K562 (cell line): ENCODE measurements around the gene ADIPOR1. TPM values are rescaled to one million over a fixed set of nuclear protein-coding genes. Genes with fewer than 3 reads are reported as not detected.

ENCODE experiments used
- CBFA2T2 ChIP-seq: fragments of 450-650 bp; conservative IDR thresholded peaks from 2 replicates; pipeline ENCODE4 v1.6.1; 2017; ENCODE audit warnings: mild to moderate bottlenecking
- CC2D1A ChIP-seq: fragments of 450-650 bp; IDR thresholded peaks from 2 replicates; pipeline ENCODE4 v1.6.1; 2017; ENCODE audit warnings: mild to moderate bottlenecking
- CHD2 ChIP-seq: IDR thresholded peaks from 2 replicates; pipeline ENCODE4 v1.6.1; 2011; ENCODE audit warnings: low read depth, low read length
- HMG20B ChIP-seq: fragments of 250-450 bp; sonication (Bioruptor Pico); IDR thresholded peaks from 2 replicates; pipeline ENCODE4 v1.5.0; 2021; ENCODE audit warnings: mild to moderate bottlenecking
- MEIS2 ChIP-seq: fragments of 450-650 bp; IDR thresholded peaks from 2 replicates; pipeline ENCODE4 v1.6.1; 2014; ENCODE audit warnings: mild to moderate bottlenecking; ENCODE audit not compliant: partially characterized antibody
- NFE2 ChIP-seq: IDR thresholded peaks from 2 replicates; pipeline ENCODE4 v1.6.1; 2014; ENCODE audit warnings: antibody characterized with exemption, low read depth
- SUPT5H ChIP-seq: fragments of 450-650 bp; IDR thresholded peaks from 2 replicates; pipeline ENCODE4 v1.6.1; 2016
- TAF7 ChIP-seq: fragments of 450-650 bp; IDR thresholded peaks from 2 replicates; pipeline ENCODE4 v1.6.1; 2016; ENCODE audit warnings: missing genetic modification characterization, missing compliant biosample characterization
- TCF3 ChIP-seq: sonication (generic); formaldehyde crosslinking; IDR thresholded peaks from 2 replicates; pipeline ENCODE4 v1.4.0; 2020; ENCODE audit warnings: mild to moderate bottlenecking, missing genetic modification reagents
- ZFP1 ChIP-seq: fragments of 450-650 bp; formaldehyde crosslinking; IDR thresholded peaks from 2 replicates; pipeline ENCODE4 v1.4.0; 2020; ENCODE audit warnings: mild to moderate bottlenecking, mixed read lengths
- ZFX ChIP-seq: sonication (generic); formaldehyde crosslinking; IDR thresholded peaks from 2 replicates; pipeline ENCODE4 v1.8.0; 2022; ENCODE audit warnings: mild to moderate bottlenecking, missing genetic modification reagents, moderate library complexity
- ZNF12 ChIP-seq: sonication (generic); formaldehyde crosslinking; IDR thresholded peaks from 2 replicates; pipeline ENCODE4 v1.4.0; 2020; ENCODE audit warnings: mild to moderate bottlenecking, missing genetic modification reagents
- polyA plus RNA-seq, 8 experiments: library from polyadenylated mRNA; depleted of rRNA in 4 of 8; stranded (reverse) in 5 of 8; unstranded in 3 of 8; fragments of >200 nt; fragmentation: Nextera tagmentation in 2 of 8; fragmentation: Illumina TruSeq in 1 of 8; extraction: Ambion mirVana in 2 of 8; extraction: Trizol in 1 of 8; gene quantifications; 2 replicates each; pipeline versions ENCODE4 v1.2.1 to v1.2.3, GENCODE V29; 2011 to 2014; ENCODE audit warnings: inconsistent platforms in 1 of 8, missing spikeins in 1 of 8
- total RNA-seq, 7 experiments: library from RNA; depleted of rRNA in 6 of 7; stranded (reverse); fragments of >200 nt in 6 of 7; fragmentation: Illumina TruSeq in 2 of 7; extraction: Trizol in 2 of 7; gene quantifications; 2 replicates each; pipeline versions ENCODE4 v1.2.1 to v1.2.3, GENCODE V29; 2011 to 2021; ENCODE audit warnings: low replicate concordance in 1 of 7
- TF ChIP-seq, protein P1 (sequence below), 2 experiments: fragments of 450-650 bp in 1 of 2; IDR thresholded peaks; 2 replicates each; pipeline ENCODE4 v1.6.1; 2011 to 2017; ENCODE audit warnings: low read depth in 2 of 2, antibody characterized with exemption in 1 of 2, borderline replicate concordance in 1 of 2, low read length in 1 of 2, mild to moderate bottlenecking in 1 of 2, mixed read lengths in 1 of 2; ENCODE audit not compliant: control insufficient read depth in 1 of 2
- TF ChIP-seq, protein P2 (sequence below): fragments of 450-650 bp; formaldehyde crosslinking; IDR thresholded peaks from 2 replicates; pipeline ENCODE4 v1.4.0; 2020; ENCODE audit warnings: mild to moderate bottlenecking, mixed read lengths
- TF ChIP-seq, protein P3 (sequence below): fragments of 450-650 bp; IDR thresholded peaks from 2 replicates; pipeline ENCODE4 v1.6.1; 2014; ENCODE audit warnings: low read depth, mild to moderate bottlenecking, moderate library complexity, borderline replicate concordance
- TF ChIP-seq, protein P4 (sequence below): fragments of 250-450 bp; sonication (Bioruptor Pico); IDR thresholded peaks from 2 replicates; pipeline ENCODE4 v1.8.0; 2022; ENCODE audit warnings: moderate library complexity, mild to moderate bottlenecking, inconsistent platforms
- TF ChIP-seq, protein P5 (sequence below): fragments of 450-650 bp; IDR thresholded peaks from 2 replicates; pipeline ENCODE4 v1.6.1; 2016; ENCODE audit warnings: mild to moderate bottlenecking
- TF ChIP-seq, protein P6 (sequence below): fragments of 250-450 bp; sonication (Bioruptor Pico); IDR thresholded peaks from 2 replicates; pipeline ENCODE4 v1.8.0; 2021; ENCODE audit warnings: mild to moderate bottlenecking, moderate library complexity

The ADIPOR1 gene
- total and polyA plus RNA-seq, 9 of the 15 experiments (the other 6 are each of a cell fraction or from before 2014, with no cell fraction given) = 29.0 to 217 (median 100) TPM

DNA sequence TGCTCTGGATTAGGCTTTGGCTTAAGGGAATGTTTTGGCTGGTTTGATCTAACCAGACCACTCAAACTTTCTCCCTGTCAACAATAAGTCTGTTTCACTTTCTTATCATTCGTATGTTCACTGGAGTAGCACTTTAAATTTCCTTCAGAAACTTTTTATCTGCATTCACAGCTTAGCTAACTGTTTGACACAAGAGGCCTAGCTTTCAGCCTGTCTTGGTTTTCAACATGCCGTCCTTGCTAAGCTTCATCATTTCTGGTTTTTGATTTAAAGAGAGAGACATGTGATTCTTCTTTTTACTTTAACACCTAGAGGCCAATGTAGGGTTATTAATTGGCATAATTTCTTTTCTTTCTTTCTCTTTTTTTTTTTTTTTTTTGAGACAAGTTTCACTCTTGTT, 23.8 kb upstream of the ADIPOR1 start (continued):
- TF ChIP-seq, protein P1, sequence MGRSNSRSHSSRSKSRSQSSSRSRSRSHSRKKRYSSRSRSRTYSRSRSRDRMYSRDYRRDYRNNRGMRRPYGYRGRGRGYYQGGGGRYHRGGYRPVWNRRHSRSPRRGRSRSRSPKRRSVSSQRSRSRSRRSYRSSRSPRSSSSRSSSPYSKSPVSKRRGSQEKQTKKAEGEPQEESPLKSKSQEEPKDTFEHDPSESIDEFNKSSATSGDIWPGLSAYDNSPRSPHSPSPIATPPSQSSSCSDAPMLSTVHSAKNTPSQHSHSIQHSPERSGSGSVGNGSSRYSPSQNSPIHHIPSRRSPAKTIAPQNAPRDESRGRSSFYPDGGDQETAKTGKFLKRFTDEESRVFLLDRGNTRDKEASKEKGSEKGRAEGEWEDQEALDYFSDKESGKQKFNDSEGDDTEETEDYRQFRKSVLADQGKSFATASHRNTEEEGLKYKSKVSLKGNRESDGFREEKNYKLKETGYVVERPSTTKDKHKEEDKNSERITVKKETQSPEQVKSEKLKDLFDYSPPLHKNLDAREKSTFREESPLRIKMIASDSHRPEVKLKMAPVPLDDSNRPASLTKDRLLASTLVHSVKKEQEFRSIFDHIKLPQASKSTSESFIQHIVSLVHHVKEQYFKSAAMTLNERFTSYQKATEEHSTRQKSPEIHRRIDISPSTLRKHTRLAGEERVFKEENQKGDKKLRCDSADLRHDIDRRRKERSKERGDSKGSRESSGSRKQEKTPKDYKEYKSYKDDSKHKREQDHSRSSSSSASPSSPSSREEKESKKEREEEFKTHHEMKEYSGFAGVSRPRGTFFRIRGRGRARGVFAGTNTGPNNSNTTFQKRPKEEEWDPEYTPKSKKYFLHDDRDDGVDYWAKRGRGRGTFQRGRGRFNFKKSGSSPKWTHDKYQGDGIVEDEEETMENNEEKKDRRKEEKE (IDR thresholded peaks at IDR 0.05; ENCODE audit: borderline replicate concordance in 1 of 2, control insufficient read depth in 1 of 2, low read depth in 2 of 2, low read length in 1 of 2) = no peak
- TF ChIP-seq TAF7 (tag) = no peak
- TF ChIP-seq, protein P2, sequence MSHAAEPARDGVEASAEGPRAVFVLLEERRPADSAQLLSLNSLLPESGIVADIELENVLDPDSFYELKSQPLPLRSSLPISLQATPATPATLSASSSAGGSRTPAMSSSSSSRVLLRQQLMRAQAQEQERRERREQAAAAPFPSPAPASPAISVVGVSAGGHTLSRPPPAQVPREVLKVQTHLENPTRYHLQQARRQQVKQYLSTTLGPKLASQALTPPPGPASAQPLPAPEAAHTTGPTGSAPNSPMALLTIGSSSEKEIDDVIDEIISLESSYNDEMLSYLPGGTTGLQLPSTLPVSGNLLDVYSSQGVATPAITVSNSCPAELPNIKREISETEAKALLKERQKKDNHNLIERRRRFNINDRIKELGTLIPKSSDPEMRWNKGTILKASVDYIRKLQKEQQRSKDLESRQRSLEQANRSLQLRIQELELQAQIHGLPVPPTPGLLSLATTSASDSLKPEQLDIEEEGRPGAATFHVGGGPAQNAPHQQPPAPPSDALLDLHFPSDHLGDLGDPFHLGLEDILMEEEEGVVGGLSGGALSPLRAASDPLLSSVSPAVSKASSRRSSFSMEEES (CRISPR knock-in tag) = no peak
- peak; percentile 79 for TF ChIP-seq TCF3
- peak; percentile 77 for TF ChIP-seq CBFA2T2
- TF ChIP-seq ZNF12 (CRISPR knock-in tag) = no peak
- TF ChIP-seq CHD2 = no peak
- peak; percentile 76 for TF ChIP-seq MEIS2
- TF ChIP-seq SUPT5H = no peak
- TF ChIP-seq, protein P3, sequence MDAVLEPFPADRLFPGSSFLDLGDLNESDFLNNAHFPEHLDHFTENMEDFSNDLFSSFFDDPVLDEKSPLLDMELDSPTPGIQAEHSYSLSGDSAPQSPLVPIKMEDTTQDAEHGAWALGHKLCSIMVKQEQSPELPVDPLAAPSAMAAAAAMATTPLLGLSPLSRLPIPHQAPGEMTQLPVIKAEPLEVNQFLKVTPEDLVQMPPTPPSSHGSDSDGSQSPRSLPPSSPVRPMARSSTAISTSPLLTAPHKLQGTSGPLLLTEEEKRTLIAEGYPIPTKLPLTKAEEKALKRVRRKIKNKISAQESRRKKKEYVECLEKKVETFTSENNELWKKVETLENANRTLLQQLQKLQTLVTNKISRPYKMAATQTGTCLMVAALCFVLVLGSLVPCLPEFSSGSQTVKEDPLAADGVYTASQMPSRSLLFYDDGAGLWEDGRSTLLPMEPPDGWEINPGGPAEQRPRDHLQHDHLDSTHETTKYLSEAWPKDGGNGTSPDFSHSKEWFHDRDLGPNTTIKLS = no peak
- TF ChIP-seq, protein P4, sequence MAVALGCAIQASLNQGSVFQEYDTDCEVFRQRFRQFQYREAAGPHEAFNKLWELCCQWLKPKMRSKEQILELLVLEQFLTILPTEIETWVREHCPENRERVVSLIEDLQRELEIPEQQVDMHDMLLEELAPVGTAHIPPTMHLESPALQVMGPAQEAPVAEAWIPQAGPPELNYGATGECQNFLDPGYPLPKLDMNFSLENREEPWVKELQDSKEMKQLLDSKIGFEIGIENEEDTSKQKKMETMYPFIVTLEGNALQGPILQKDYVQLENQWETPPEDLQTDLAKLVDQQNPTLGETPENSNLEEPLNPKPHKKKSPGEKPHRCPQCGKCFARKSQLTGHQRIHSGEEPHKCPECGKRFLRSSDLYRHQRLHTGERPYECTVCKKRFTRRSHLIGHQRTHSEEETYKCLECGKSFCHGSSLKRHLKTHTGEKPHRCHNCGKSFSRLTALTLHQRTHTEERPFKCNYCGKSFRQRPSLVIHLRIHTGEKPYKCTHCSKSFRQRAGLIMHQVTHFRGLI (CRISPR knock-in tag) = no peak
- no peak for TF ChIP-seq ZFP1 (CRISPR knock-in tag)
- TF ChIP-seq, protein P5, sequence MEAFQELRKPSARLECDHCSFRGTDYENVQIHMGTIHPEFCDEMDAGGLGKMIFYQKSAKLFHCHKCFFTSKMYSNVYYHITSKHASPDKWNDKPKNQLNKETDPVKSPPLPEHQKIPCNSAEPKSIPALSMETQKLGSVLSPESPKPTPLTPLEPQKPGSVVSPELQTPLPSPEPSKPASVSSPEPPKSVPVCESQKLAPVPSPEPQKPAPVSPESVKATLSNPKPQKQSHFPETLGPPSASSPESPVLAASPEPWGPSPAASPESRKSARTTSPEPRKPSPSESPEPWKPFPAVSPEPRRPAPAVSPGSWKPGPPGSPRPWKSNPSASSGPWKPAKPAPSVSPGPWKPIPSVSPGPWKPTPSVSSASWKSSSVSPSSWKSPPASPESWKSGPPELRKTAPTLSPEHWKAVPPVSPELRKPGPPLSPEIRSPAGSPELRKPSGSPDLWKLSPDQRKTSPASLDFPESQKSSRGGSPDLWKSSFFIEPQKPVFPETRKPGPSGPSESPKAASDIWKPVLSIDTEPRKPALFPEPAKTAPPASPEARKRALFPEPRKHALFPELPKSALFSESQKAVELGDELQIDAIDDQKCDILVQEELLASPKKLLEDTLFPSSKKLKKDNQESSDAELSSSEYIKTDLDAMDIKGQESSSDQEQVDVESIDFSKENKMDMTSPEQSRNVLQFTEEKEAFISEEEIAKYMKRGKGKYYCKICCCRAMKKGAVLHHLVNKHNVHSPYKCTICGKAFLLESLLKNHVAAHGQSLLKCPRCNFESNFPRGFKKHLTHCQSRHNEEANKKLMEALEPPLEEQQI = no peak
- TF ChIP-seq CC2D1A = no peak
- TF ChIP-seq ZFX = peak; percentile 67
- TF ChIP-seq, protein P6, sequence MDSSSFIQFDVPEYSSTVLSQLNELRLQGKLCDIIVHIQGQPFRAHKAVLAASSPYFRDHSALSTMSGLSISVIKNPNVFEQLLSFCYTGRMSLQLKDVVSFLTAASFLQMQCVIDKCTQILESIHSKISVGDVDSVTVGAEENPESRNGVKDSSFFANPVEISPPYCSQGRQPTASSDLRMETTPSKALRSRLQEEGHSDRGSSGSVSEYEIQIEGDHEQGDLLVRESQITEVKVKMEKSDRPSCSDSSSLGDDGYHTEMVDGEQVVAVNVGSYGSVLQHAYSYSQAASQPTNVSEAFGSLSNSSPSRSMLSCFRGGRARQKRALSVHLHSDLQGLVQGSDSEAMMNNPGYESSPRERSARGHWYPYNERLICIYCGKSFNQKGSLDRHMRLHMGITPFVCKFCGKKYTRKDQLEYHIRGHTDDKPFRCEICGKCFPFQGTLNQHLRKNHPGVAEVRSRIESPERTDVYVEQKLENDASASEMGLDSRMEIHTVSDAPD (CRISPR knock-in tag) = no peak
- no peak for TF ChIP-seq NFE2
- TF ChIP-seq HMG20B = no peak
